ENCODE data around the gene TPK1. TPM values are rescaled to one million over a fixed set of nuclear protein-coding genes. Genes with fewer than 3 reads are reported as not detected.
A peak's percentile ranks its signal among the peaks of the same experiment; 100 is the strongest.

Gene TPK1
- total RNA-seq, 2 donors from 2014 or later = 4.5 to 5.1 TPM

DNA sequence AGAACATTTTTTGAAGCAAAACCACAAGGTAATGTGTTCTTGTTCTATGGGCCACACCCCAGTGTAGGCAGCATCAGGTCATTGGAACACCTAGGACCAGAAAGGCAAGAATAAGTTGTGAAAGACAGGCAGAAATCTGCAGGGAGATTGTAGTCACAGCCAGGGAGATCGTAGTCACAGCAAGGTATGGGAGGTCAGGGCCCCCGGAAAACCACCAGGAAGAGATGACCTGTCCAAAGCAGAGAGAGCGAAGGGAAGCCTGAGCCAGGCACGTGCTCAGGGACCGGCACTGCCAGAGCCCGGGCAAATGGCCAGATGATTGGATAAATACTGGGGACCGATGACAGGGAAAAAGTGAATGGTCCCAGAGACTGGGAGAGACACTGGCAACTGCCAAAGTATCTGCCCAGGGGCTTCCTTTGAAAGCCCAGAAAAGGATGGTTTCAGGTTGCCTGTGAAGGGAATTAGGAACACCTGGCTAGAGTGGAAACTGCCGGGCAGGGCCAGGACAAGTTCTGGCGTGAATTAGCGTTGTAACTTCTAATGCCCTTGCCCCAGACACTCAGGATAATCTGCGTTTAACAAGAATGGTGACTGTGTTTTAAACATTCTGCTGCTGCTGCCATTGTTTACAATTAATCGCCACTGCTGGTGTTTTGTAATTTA, 428.5 kb downstream of the TPK1 start:
- 14% methylated on average over 12 of the region's 12 CpGs for WGBS
- intact Hi-C loops (cut with DNase I) = no loop called here
- TF ChIP-seq POLR2A (IDR thresholded peaks at IDR 0.05) (no peak), POLR2AphosphoS5 (IDR thresholded peaks at IDR 0.05) (peak; percentile 24)
- TF ChIP-seq, protein P1, sequence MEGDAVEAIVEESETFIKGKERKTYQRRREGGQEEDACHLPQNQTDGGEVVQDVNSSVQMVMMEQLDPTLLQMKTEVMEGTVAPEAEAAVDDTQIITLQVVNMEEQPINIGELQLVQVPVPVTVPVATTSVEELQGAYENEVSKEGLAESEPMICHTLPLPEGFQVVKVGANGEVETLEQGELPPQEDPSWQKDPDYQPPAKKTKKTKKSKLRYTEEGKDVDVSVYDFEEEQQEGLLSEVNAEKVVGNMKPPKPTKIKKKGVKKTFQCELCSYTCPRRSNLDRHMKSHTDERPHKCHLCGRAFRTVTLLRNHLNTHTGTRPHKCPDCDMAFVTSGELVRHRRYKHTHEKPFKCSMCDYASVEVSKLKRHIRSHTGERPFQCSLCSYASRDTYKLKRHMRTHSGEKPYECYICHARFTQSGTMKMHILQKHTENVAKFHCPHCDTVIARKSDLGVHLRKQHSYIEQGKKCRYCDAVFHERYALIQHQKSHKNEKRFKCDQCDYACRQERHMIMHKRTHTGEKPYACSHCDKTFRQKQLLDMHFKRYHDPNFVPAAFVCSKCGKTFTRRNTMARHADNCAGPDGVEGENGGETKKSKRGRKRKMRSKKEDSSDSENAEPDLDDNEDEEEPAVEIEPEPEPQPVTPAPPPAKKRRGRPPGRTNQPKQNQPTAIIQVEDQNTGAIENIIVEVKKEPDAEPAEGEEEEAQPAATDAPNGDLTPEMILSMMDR (IDR thresholded peaks at IDR 0.05) = no peak
- Histone ChIP-seq H3K9me3 (no peaks in the 10 kb centered on the region), H3K4me1 (replicated peaks) (no peaks in the 10 kb centered on the region), H3K27me3 (replicated peaks; ENCODE audit: insufficient read depth) (no peaks in the 10 kb centered on the region), H3K27ac (peak overlapping the region; percentile 22 to 61), H3K4me3 (no peak overlapping the region), H3K36me3 (no peaks in the 10 kb centered on the region)
- peak; percentile 67 for DNase-seq (ENCODE audit: low spot score)

DNA sequence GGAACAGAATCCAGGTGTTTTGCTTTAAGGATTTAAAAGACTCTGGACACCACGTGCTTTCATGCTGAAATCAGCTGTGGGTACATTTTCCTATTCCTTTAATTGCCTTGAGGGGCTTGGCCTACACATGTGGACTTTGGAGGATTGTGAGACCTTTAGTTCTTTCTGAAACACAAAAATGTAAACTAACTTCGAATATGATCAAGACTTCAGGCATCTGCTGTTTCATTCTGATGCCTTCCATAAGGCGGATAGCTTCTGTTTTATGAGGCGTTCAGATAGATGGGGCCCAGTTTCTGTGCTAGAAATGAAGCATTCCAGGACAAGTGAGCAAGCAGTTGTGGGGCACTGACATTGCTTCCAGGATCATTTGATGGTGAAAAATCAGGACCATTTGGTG, 430.9 kb downstream of the TPK1 start:
- H3K36me3 ChIP-seq = no peaks in the 10 kb centered on the region
- no peaks in the 10 kb centered on the region for H3K27me3 ChIP-seq (replicated peaks; ENCODE audit: insufficient read depth)
- no peaks in the 10 kb centered on the region for H3K4me1 ChIP-seq (replicated peaks)
- H3K27ac ChIP-seq = no peak overlapping the region
- 59% methylated on average over 4 of the region's 4 CpGs for WGBS
- no peak overlapping the region for H3K4me3 ChIP-seq
- H3K9me3 ChIP-seq = no peaks in the 10 kb centered on the region
- intact Hi-C loops (cut with DNase I) = no loop called here
- no peak for TF ChIP-seq POLR2A (IDR thresholded peaks at IDR 0.05)
- TF ChIP-seq POLR2AphosphoS5 (IDR thresholded peaks at IDR 0.05) = no peak
- TF ChIP-seq, protein P1 (IDR thresholded peaks at IDR 0.05) = no peak
- DNase-seq (ENCODE audit: low spot score) = no peak

DNA sequence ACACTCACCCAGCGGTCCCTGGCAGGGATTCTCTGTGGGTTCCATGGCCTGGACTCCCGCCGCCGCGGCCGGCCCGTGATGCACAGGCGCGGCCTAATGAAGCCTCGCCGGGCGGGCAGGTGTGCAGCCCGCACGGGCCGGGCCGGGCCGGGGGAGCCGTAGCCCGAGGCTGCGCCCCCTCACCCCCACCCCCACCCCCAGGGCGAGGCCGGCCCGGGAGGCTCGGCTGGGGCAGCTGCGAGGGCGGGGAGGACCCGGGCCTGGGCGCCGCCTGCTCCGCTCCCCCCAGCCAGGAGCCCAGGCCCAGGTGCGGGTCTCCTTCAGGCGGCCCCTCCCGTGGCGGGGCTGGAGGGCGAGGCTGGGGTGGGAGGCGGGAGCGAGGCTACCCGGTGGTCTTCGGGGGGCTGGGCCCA, 432.2 kb downstream of the TPK1 start, which contains the start of gene NOBOX:
Gene NOBOX, minus strand, starts transcription at position 45 of the 413 bp plus-strand sequence.
- no peak within 1 kb of the TSS for H3K27ac ChIP-seq
- intact Hi-C loops (cut with DNase I) = no loop called here
- H3K4me3 ChIP-seq = no peak within 1 kb of the TSS
- H3K4me1 ChIP-seq (replicated peaks) = no peaks in the 10 kb centered on the region
- TF ChIP-seq POLR2AphosphoS5 (IDR thresholded peaks at IDR 0.05) (no peak), POLR2A (IDR thresholded peaks at IDR 0.05) (no peak)
- TF ChIP-seq, protein P1 (IDR thresholded peaks at IDR 0.05) = no peak
- no peak for DNase-seq (ENCODE audit: low spot score)
- no peaks in the 10 kb centered on the region for H3K27me3 ChIP-seq (replicated peaks; ENCODE audit: insufficient read depth)
- no peaks in the 10 kb centered on the region for H3K9me3 ChIP-seq
- WGBS = 100% methylated on average over 1 of the region's 39 CpGs
- no peaks in the 10 kb centered on the region for H3K36me3 ChIP-seq

DNA sequence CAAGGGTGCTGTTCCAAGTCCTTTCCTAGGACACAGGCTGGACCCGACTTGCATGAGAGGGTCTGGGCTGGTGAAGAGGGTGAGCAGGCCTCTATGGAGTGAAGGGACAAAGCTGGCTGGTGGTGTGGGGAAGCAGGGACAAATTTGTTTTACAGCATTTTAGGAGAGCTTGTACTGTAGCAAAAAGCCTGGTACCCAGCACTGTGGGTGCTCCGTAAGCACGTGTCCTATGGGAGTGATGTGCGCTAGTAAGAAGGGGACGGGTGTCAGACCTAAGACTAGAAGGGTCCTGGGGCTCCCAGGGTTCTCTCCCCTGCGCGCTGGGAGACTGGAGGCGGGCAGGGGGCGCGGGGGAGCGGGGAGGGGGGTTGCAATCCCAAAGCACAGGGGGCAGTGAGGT, 432.8 kb downstream of the TPK1 start:
- DNase-seq (ENCODE audit: low spot score) = no peak
- H3K27ac ChIP-seq = no peak overlapping the region
- H3K4me3 ChIP-seq = no peak overlapping the region
- 94% methylated on average over 11 of the region's 11 CpGs for WGBS
- no peaks in the 10 kb centered on the region for H3K27me3 ChIP-seq (replicated peaks; ENCODE audit: insufficient read depth)
- no peaks in the 10 kb centered on the region for H3K4me1 ChIP-seq (replicated peaks)
- no peaks in the 10 kb centered on the region for H3K9me3 ChIP-seq
- H3K36me3 ChIP-seq = no peaks in the 10 kb centered on the region
- TF ChIP-seq POLR2AphosphoS5 (IDR thresholded peaks at IDR 0.05) (no peak), POLR2A (IDR thresholded peaks at IDR 0.05) (no peak)
- TF ChIP-seq, protein P1 (IDR thresholded peaks at IDR 0.05) = no peak
- intact Hi-C loops (cut with DNase I) = no loop called here

Small RNA genes within 50 kb of the gene (small RNA-seq; reads per million reads assigned to genes)
- gene RNU6ATAC40P = 0 reads per million in 2 donors
